Loucy (cell line): ENCODE results near the gene SNAI1.
A peak's percentile ranks its signal among the peaks of the same experiment; 100 is the strongest.

Experiments
- H2AFZ ChIP-seq: fragments of 200-600 bp; sonication (generic); 2 replicates; pipeline ENCODE4 v1.6.0; 2016; ENCODE audit warnings: antibody characterized with exemption, mild to moderate bottlenecking, low read length, moderate library complexity
- H3F3A ChIP-seq: fragments of 200-600 bp; 2 replicates; pipeline ENCODE4 v1.6.0; 2016; ENCODE audit warnings: antibody characterized with exemption, low read depth, mild to moderate bottlenecking
- H3K27me3 ChIP-seq: fragments of 200-600 bp; sonication (generic); 2 replicates; pipeline ENCODE4 v1.6.1; 2014; ENCODE audit warnings: low read length, mild to moderate bottlenecking; ENCODE audit not compliant: insufficient read depth, poor library complexity, severe bottlenecking
- H3K36me3 ChIP-seq: fragments of 200-600 bp; sonication (generic); 2 replicates; pipeline ENCODE4 v1.6.1; 2016; ENCODE audit warnings: low read length; ENCODE audit not compliant: insufficient read depth
- H3K4me1 ChIP-seq: fragments of 200-600 bp; sonication (generic); 2 replicates; pipeline ENCODE4 v1.5.1; 2014; ENCODE audit warnings: low read length, mild to moderate bottlenecking; ENCODE audit not compliant: insufficient read depth, poor library complexity, severe bottlenecking
- H3K4me2 ChIP-seq: fragments of 200-600 bp; sonication (generic); 2 replicates; pipeline ENCODE4 v1.6.0; 2014; ENCODE audit warnings: antibody characterized with exemption, low read length, low read depth, mild to moderate bottlenecking; ENCODE audit not compliant: poor library complexity, severe bottlenecking
- H3K4me3 ChIP-seq: fragments of 200-600 bp; sonication (generic); 2 replicates; pipeline ENCODE4 v1.5.1; 2014; ENCODE audit warnings: low read length, mild to moderate bottlenecking, mixed read lengths; ENCODE audit not compliant: poor library complexity, severe bottlenecking
- H3K79me2 ChIP-seq: fragments of 200-600 bp; sonication (generic); 2 replicates; pipeline ENCODE4 v1.6.1; 2014; ENCODE audit warnings: low read length; ENCODE audit not compliant: insufficient read depth
- H3K9ac ChIP-seq: fragments of 200-600 bp; sonication (generic); 2 replicates; pipeline ENCODE4 v1.6.0; 2014; ENCODE audit warnings: mild to moderate bottlenecking, low read depth, low read length, moderate library complexity; ENCODE audit not compliant: poor library complexity, severe bottlenecking
- H3K9me2 ChIP-seq: fragments of 200-600 bp; sonication (generic); replicated peaks from 2 replicates; pipeline ENCODE4 v1.6.1; 2016; ENCODE audit warnings: low read depth, low read length, mixed read lengths
- H3K9me3 ChIP-seq: fragments of 200-600 bp; sonication (generic); 2 replicates; pipeline ENCODE4 v1.6.1; 2014; ENCODE audit warnings: mild to moderate bottlenecking, antibody characterized with exemption, low read length, low read depth; ENCODE audit not compliant: insufficient read depth
- H4K20me1 ChIP-seq: fragments of 200-600 bp; sonication (generic); 2 replicates; pipeline ENCODE4 v1.6.0; 2014; ENCODE audit warnings: antibody characterized with exemption, low read length, mild to moderate bottlenecking; ENCODE audit not compliant: insufficient read depth, poor library complexity, severe bottlenecking
- EZH2phosphoT487 ChIP-seq: fragments of 200-600 bp; IDR thresholded peaks from 2 replicates; pipeline ENCODE4 v1.6.1; 2018; ENCODE audit warnings: antibody characterized with exemption, mild to moderate bottlenecking, moderate library complexity, borderline replicate concordance
- TF ChIP-seq, protein P1 (sequence below): fragments of 200-600 bp; sonication (generic); conservative IDR thresholded peaks from 2 replicates; pipeline ENCODE4 v1.5.1; 2014; ENCODE audit warnings: mild to moderate bottlenecking, antibody characterized with exemption, low read length

Gene SNAI1

DNA sequence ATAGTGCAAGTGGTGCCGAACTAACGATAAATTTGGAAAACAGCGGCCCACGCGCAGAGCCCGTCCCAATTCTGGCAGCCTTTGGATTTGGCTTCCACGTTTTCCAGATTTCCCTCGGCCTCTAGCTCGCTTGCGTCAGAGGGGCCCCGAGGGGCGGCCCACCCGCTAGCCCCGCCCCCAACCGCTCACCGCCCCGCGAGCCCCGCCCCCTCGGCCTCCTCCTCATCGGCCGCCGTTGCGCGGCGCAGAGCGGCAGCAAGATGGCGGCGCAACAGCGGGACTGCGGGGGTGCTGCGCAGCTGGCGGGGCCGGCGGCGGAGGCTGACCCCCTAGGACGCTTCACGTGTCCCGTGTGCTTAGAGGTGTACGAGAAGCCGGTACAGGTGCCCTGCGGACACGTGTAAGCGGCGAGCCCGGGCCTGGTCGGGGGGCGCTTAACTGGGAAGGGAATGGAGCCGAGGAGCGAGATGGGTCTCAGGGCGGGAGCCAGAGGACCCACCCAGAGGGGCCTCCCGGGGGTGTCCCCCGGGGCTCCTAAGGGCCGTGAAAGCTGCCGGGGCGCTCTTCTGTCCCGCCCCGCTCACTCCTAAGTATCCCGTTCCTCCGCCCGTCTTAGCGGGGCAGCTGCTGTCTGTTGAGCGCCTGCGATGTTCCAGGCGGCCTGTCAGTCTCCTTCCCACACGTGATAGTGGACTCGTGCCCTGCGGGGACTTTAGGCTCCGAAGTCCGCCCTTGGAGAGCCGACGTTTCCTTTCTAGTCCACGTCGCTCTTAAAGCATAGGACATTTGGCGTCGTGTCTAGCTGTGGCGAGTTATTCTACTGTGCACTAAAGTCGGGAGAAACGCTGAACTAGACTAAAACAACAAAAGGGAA is 46.4 kb upstream of the SNAI1 start, which contains the start of gene RNF114:
Gene RNF114 (plus strand): TSS at position 245 of the 874 bp plus-strand sequence. CDS start 16 bp downstream, at position 261.
- Histone ChIP-seq H3K4me1 (peaks cover 48% of the 10 kb centered on the region), H3K9me2 (no peaks in the 10 kb centered on the region), H3K9me3 (no peaks in the 10 kb centered on the region), H2AFZ (peak within 1 kb of the TSS; percentile 96), H3K27me3 (no peaks in the 10 kb centered on the region), H3K9ac (peak within 1 kb of the TSS; percentile 90), H3K36me3 (peaks cover 6% of the 10 kb centered on the region; the same call in 1 of the 2 replicates), H3K4me2 (peak within 1 kb of the TSS; percentile 91), H3K79me2 (peaks cover 59% of the 10 kb centered on the region), H4K20me1 (peaks cover 44% of the 10 kb centered on the region), H3K4me3 (peak within 1 kb of the TSS; percentile 87), H3F3A (no peaks in the 10 kb centered on the region)
- TF ChIP-seq, protein P1, sequence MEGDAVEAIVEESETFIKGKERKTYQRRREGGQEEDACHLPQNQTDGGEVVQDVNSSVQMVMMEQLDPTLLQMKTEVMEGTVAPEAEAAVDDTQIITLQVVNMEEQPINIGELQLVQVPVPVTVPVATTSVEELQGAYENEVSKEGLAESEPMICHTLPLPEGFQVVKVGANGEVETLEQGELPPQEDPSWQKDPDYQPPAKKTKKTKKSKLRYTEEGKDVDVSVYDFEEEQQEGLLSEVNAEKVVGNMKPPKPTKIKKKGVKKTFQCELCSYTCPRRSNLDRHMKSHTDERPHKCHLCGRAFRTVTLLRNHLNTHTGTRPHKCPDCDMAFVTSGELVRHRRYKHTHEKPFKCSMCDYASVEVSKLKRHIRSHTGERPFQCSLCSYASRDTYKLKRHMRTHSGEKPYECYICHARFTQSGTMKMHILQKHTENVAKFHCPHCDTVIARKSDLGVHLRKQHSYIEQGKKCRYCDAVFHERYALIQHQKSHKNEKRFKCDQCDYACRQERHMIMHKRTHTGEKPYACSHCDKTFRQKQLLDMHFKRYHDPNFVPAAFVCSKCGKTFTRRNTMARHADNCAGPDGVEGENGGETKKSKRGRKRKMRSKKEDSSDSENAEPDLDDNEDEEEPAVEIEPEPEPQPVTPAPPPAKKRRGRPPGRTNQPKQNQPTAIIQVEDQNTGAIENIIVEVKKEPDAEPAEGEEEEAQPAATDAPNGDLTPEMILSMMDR: no peak
- TF ChIP-seq EZH2phosphoT487: no peak

DNA sequence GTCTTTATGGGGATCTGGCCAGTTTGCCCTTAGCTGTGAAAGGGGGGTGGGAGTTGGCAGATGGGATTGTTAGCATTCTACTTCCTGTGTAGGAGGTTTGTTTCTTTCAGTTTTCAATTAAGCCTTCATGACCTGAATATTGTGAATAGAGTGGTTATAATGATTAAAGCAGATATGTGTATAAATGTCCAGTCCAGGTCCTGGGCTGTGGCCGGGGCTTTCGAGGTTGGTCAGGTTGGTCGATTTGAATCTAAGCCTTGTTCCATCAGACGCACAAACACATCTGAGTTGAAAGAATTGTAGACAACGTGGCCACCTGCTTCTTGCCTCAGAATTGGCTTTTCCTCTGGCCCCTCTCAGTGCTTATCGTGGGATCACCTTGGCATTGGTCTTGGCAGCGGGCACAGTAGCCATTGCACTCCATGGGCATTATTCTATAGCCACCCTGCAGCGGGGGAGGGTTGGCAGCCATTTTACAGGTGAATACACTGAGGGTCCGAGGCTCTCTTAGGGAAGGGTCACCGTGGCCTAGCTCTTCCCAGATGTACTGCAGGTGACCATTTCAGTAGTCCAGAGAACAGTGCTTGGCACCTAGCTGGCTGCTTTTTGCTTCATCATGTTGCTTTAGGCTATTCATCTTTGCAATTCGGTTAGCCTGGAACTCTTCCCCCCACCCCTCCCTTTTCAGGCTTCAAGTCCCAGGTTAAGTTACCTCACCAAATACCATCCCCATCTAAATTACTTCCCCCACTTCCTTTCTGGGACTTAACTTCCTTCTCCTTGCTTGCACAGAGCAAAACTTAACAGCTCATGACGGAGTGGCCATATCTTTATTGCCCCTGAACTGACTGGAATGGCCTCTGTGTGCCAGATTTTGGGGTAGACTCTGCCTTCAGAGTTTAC is 45.5 kb upstream of the SNAI1 start:
- H4K20me1 ChIP-seq: peaks cover 53% of the 10 kb centered on the region
- H3K9me3 ChIP-seq: no peaks in the 10 kb centered on the region
- 0 out of 2 replicates have a peak overlapping the region, but pooled peaks have one; percentile 80 for H2AFZ ChIP-seq
- H3K9ac ChIP-seq: peak overlapping the region; percentile 90
- peaks cover 68% of the 10 kb centered on the region for H3K79me2 ChIP-seq
- H3F3A ChIP-seq: no peaks in the 10 kb centered on the region
- no peaks in the 10 kb centered on the region for H3K9me2 ChIP-seq
- H3K4me2 ChIP-seq: peak overlapping the region; percentile 91
- no peaks in the 10 kb centered on the region for H3K27me3 ChIP-seq
- H3K4me1 ChIP-seq: peaks cover 55% of the 10 kb centered on the region
- TF ChIP-seq, protein P1: no peak
- TF ChIP-seq EZH2phosphoT487: no peak
- H3K4me3 ChIP-seq: peak overlapping the region; percentile 87
- H3K36me3 ChIP-seq: peaks cover 14% of the 10 kb centered on the region; the same call in 1 of the 2 replicates

DNA sequence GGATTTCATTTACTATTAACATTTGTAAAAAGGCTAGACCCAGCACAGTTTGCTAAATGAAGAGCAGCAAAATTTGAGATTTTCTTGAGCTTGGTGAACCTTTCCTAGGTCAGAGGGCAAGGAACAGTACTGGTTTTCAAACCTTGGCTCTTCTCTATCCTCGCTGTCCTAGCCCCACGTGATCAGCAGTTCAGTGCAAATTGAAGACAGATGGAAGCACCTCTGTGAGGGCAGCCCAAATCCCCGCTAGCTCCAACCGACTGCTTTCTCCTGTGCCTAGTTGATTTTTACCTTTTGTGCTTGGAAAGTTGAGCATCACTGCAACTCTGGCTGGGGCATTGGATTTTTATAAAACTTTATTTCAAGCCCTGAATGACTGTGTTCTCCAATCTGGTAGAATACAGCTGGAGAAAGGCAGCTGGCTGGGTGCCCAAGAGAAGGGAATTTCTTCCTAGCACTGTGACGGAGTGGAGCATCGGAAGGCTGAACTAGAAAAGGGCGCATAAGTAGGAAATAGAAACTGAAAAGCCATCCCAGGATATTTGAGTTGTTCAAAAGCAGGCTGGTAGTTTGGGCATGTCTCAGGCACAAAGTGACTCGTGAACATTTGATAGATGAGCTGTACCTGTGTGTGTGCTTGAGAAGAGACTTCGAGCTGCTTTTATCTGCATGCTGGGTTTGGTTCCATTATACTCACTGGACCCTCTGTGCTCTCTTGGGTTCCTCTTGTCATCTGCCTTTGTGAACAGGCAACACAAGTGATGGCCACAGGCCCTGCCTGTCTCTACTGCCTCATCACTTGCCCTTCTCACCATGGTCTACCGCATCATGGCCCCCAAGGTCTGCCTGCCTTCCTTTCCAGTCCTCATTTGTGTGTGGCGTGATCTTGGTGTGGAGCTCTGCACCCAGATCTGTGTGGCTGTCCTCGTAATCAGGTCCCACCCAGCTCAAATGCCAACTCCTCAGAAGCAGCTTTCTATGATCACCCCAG is 44.3 kb upstream of the SNAI1 start:
- Histone ChIP-seq H3K9me3 (no peaks in the 10 kb centered on the region), H3K79me2 (peaks cover 79% of the 10 kb centered on the region), H4K20me1 (peaks cover 55% of the 10 kb centered on the region), H3F3A (no peaks in the 10 kb centered on the region), H3K27me3 (no peaks in the 10 kb centered on the region), H3K4me3 (peak overlapping the region; percentile 87), H3K4me1 (peaks cover 60% of the 10 kb centered on the region), H2AFZ (no peak overlapping the region), H3K9me2 (no peaks in the 10 kb centered on the region), H3K4me2 (peak overlapping the region; percentile 91), H3K9ac (peak overlapping the region; percentile 90), H3K36me3 (peaks cover 14% of the 10 kb centered on the region; the same call in 1 of the 2 replicates)
- TF ChIP-seq EZH2phosphoT487: no peak
- TF ChIP-seq, protein P1: no peak
